Cerebellar cortex (tissue), 1 donor: ENCODE data around the gene SMARCD1.

ENCODE experiments used
- DNase-seq: peaks from one replicate; pipeline ENCODE4 v3.0.0-alpha.2; 2015; ENCODE audit warnings: low spot score

The SMARCD1 gene

DNA sequence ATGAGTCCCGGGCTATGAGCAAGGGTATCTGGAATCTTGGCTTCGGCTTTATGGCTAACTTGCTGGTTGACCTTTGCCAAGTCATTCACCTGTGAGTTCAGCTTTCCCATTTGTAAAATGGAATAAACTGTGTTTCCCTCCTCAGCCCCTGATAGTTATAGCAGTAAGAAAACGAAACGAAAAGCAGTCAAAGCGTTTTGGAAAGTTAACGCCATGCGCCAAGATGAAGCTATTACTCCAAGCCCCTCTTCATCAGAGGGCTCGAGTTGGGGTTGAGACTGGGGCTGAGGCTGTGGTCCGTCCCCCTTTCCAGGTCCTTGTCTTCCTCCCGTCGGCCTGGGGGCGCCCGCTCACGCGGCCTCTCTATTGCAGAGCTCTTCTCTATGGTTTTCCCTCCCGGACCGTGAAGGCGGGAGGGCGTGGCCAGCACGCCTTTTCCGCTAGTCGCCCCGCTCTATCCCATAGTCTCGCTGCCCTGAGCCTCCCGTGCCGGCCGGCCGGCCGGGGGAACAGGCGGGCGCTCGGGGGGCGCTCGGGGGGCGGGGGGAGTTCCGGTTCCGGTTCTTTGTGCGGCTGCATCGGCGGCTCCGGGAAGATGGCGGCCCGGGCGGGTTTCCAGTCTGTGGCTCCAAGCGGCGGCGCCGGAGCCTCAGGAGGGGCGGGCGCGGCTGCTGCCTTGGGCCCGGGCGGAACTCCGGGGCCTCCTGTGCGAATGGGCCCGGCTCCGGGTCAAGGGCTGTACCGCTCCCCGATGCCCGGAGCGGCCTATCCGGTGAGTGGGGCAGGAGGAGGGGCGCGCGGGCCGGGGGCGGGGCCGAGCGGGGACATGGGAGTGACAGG lies at the start of gene SMARCD1:
SMARCD1 (plus strand) TSS at position 568 of the 840 bp plus-strand sequence; CDS start at position 596, 28 bp downstream.
- DNase-seq, result peak; percentile 95

DNA sequence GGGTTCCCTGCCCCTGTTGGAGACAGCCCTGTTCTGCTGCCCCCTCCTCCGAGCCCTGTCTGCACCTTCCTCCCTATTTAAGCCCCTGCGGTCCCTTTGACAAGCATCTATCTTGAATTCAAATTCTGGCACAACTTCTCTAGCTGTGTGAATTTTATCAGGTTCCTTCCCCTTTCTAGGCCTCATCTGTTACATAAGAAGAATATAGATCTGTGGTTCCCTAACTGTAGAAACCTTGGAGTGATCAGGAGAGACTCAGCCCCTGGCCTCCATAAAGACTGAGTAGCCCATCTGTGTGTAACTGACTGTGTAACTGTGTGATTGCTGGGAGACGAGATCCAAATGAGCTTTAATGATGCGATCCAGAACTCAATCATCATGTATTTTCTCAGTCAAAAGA lies 46.8 kb upstream of the SMARCD1 start:
- DNase-seq, result no peak

DNA sequence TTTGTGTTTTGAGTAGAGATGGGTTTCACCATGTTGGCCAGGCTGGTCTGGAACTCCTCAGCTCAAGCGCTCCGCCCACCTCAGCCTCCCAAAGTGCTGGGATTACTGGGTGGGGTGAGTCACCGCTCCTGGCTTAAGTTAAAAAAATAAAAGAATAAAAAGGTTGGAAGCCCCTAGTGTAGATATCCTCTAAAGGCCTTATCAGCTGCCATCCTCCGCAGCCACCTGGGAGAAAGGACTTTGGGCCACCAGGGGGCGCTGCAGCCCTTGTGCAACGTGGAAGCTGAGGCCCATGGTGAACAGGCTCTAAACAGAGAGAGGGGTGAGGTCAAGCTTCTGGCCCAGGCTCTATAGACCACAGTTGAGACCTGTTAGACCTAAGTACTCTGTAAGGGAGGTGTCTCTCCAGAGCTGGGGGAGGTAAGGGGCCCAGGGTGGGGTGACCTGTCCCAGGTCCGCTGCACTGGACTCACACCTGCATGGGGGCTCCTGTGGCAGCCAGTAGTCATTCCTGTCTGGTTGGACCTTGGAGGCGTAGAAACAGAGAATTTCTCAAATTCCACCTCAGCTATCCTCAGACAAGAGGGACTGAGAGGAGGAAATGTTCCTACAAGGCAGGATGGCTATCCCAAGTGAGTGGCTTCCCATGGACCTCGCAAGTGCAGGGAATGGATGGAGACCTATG lies 45.8 kb upstream of the SMARCD1 start:
- peak; percentile 82 for DNase-seq

DNA sequence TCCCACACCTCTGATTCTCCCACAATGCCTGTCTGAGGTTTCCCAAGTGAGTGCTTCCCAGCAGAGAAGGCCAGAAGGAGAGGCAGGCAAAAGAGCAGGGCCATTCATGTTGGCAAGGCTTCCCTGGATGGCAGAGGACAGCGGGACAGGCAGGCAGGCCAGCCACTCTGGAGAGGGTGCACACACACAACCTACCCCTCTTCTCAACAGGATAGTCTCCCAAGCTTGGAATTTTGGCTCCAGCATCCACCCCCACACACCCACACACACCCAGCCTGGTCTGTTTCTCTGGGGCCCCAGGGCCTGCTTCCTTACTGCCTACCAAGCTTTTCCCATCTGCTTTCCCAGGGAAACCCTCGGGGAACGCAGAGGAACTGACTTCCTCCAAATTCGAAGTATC lies 44.5 kb upstream of the SMARCD1 start:
- no peak for DNase-seq

DNA sequence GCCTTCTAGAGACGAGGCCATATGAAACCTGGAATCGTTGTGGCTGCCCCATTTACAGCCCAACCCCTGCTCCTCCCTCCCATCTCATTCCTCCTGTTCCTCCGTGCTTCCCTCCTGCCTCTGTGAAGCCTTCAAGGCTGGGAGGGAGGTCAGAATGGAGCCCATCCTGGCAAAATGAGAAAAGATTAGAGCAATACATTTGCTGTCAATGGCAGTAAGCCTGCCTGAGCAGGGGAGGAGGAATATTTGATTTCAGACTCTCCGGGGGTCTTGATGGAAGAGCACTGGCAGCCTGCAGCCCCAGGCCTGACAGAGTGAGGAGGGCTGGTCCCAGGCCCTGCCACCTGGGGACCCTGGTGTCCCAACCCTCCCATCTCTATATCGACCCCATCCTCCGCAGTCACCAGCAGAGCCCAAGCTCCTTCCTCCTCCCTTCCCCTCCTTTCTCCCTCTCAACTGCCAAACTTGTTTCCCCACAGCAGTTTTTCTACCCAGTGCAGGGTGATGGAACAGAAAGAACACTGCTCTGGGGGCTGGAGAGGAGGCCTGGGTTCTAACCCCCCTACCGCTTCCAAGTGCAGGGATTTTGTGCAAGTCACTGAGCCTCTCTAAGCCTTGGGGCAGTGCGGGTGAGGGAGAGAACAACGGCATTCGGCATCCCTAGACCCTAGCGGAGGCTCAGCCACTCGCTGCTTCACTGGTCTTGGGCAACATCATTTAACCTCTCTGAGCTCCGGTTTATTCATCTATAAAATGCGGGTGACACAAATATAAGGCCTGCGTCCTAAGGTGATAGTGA lies 43.9 kb upstream of the SMARCD1 start:
- no peak for DNase-seq

DNA sequence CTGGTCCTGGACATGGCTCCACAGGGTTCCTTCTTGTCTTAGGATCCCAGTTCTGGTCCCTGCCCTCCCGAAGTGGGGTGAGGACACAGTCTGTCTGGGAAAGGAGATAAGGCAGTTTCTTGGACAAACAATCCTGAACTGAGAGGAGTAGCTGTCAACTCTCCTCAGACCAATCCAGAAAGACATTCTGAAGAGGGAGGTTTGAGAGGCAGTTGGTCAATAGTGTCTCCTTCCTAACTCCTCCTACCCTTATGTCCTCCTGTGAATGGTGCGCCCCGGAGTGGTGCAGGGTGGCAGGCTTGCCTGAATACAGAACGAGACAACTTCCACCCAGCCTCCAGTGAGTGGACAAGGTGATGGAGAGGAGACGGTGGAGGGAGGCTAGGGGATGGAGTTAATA lies 43.2 kb upstream of the SMARCD1 start:
- DNase-seq, result no peak

DNA sequence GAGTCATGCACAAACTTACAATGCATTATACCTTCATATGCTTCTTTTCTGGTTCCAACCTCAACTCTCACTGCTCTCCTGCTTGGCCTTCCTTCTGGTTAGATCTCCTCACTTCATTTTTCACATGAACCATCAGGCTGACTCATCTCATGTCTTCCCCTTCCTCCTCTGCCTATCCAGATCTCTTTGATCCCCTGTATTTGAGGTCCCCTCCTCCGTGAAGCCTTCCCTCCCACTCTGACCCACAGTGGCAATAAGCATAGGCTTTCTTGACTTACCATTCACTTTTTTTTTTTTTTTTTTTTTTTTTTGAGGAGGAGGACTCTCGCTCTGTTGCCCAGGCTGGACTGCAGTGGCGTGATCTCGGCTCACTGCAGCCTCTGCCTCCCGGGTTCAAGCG lies 42.4 kb upstream of the SMARCD1 start:
- no peak for DNase-seq

DNA sequence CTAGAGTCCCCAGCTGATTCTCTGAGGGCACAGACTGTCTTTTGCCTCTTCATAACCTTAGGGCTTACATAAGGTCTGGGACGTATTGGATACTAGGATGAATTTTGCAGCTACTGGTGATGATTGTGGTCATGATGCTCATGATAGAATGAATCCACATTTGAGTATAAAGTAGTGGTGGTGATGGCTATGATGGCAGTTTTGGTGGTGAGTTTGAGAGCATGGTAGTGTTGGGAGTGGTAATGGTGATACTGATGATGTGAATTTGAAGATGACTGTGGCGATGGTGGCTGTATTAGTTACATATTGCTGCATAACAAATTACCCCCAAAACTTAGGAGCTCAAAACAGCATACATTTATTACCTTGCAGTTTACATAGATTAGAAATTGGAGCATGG lies 41.8 kb upstream of the SMARCD1 start:
- no peak for DNase-seq

DNA sequence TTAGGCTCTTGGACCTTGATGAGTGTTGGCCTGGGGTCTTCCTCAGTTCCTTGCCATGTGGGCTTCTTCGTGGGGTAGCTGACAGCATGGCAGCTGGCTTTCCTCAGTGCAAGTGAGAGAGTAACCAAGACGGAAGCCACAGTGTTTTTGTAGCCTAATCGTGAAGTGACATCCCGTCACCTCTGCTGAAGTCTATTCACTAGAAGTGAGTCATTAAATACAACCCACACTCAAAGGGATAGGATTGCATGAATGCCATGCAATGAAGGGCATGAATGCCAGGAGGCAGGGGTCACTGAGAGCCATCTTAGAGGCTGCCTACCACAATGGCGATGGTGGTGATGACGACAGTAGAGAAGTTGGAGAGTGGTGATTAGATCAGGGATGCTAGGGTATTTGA lies 41.3 kb upstream of the SMARCD1 start:
- no peak for DNase-seq

DNA sequence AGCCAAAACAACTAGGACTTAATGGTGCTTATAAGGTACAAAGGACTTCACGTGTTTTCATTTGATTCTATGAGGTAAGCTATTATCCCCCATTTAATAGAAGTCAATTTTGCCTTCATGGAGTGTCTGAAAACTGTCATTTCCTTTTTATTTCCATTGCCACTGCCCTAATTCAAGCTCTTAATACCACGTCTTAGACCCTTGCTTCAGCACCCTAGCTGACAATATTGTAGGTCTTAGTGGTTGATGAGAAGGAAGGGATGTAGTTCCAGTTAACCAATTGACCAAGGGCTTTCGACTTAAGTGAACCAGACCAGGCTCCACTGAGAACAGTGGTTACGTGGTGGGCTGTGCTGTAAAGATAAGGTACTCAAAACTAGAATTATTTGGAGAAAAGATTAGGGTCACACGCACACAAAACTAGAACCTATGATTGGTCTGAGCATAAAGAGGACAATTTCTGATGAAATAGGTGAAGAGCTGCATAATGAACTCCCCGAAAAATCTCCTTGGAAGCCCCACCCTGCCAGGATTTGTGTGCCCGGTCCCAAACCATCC lies 37.4 kb upstream of the SMARCD1 start:
- no peak for DNase-seq

DNA sequence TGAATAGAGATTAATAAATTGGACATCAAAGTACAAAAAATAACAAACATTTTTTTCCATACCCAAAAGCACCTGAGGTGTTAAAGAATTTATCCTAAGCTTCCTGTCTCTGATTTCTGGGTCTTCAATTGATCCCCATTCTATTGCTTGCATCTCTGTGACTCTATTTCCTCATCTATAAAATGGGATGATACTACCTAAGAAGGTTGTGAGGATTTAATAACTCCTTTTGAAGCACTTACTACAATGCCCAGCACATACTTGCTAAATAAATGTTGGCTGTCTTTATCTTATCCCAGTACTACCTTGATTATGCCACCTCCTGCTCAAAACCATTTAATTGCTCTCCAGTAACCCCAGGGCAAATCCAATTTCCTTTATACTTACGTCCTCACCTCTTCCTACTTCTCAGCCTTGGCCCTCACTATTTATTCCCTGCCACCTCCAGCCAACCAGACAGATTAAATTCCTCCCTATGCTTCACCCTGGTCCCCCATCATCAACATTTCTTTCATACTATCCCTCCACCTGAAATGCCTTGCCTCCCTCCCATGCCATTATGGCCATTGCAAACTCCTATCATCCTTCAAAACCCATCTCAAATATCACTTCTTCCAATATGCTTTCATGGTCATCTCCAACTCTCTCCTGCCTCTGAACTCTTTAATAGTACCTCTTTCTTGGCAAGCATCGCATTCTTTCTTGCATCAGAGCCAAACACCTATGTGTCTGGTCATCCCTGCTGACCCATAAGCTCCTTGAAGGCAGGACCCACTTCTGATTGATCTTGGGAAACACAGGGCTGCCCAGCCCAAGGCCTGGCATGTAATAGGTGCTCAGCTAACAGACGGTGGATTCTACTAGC lies 35.7 kb upstream of the SMARCD1 start:
- DNase-seq, result no peak

DNA sequence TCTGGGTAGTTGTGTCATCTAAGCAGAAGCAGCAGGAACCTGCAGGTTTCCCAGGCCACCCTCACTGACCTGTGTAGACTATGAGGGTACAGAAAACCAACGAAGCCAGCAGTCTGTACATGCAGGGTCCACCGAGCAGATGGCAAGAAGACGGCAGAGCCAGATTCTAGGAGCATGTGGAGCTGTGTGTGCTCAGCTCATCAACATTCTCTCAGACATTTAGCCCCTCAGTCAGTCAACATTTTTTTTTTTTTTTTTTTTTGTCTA lies 35.1 kb upstream of the SMARCD1 start:
- DNase-seq, result no peak

DNA sequence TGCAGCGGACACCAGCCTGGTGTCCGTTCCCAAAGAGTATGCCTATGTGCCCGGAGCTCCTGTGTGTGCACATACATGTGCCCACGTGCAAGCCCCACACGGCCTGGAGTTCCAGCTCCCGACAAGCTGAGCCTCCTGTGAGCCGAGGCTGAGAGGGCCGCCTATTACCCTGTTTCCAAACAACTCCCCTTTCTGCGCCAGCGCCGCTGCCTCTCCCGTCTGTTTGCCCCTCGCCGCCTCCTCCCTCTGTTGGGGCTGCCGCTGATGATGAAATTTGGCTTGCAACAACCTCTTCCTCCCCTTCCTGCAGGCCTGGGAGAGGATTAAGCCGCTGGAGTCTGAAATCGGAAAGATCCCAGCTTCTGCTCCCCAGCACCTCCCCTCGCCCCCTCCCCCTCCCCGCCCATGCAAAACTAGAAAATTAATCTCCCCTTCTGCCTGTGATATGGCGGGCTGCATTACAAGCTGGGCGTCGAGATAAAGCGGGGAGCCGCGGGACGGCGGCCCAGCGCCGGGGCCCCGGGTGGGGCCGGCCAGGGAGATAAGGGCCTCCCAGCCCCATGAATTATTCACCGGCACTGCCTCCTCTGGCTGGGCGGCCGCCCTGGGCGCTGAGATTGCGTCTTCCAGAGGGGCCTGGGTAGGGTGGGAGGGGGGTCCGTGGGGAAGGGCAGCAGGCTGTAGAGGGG lies 34.6 kb upstream of the SMARCD1 start:
- DNase-seq, result no peak

DNA sequence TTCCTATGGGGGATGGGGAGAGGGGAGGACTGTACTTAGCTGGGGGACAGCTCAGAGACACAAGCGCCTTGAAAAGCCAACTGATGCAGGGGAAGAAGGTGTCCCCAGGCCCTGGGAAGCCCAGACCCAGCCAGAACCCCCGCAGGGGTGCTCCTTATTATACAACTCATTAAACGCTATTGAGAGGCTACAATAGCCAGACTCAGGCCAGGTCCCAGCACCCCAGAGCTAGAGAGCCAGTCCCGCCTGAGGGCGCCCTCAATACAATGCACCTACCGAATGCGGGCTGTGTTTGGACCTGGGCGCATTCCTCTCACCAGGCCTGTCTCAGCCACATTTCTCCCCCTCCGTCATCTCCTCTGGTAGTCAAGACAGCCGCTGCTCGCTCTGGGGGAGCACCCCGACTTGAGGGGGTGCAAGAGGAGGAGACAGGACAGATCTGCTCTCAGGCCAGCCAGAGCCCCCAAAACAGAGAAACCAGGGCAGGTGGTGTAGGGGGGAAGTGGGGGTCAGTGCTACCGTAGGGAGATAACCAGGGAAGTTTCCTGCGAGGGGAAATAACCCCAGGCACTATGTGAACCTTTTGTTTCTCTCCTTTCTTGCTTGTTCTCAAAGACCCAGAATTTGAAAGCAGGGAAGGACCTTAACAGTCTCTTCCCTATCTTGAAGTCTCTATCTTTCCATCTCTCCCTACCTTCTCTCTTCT lies 33.9 kb upstream of the SMARCD1 start:
- DNase-seq, result no peak

DNA sequence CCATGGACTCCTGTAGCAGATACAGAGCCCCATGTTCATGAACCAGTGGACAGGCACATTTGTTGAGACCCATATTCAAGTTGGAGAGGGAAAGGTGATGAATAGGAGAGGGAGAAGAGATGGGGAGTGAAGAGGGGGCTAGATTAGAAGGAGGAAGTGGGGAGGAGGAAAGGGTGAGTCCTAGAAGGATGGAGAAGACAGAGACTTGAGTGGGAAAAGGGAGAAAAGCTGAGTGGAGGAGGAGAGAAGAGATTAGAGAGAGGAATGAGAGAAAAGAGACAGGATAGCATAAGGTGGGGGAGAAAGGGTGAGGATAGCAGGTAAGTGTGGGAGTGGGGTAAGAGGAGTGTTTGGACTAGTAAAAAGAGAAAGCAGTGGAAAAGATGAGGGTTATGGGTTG lies 32.6 kb upstream of the SMARCD1 start:
- no peak for DNase-seq

DNA sequence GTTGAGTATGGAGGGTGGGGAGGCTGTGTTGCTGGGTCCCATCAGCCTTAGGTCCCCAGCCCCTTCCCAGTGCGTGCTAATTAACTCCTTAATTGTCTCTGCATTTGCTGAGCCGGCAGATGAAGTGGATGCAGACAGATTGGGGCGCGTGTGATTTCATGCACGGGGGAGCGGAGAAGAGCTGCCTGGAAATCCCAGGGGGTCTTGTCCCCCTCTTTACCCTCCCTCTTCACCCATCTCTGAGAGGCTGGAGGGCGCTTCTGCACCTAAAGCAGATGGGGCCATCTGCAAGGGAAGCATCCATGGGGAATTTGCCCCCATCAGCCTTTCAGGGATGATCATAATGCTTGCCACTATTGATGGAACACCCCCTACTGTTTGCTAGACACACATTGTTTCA lies 32.2 kb upstream of the SMARCD1 start:
- no peak for DNase-seq

DNA sequence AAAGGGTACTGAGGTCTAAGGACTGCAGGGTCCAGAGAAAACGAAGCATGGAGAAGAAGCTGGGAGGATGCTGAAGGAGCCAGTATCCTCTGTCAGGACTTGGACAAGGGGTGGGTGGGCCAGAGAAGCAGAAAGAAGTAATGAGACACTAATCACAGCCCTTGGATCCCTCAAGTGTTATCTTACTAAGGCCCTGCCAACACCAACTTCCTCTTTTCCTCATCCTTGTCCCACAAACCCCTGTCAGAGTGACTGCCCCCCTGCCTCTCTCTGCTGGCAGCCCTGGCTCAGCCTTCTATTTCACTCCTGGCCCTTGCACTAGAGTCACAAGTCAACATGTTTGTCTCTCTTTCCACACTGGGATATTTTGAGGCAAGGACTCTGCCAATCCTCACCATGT lies 31.6 kb upstream of the SMARCD1 start:
- DNase-seq, result no peak

DNA sequence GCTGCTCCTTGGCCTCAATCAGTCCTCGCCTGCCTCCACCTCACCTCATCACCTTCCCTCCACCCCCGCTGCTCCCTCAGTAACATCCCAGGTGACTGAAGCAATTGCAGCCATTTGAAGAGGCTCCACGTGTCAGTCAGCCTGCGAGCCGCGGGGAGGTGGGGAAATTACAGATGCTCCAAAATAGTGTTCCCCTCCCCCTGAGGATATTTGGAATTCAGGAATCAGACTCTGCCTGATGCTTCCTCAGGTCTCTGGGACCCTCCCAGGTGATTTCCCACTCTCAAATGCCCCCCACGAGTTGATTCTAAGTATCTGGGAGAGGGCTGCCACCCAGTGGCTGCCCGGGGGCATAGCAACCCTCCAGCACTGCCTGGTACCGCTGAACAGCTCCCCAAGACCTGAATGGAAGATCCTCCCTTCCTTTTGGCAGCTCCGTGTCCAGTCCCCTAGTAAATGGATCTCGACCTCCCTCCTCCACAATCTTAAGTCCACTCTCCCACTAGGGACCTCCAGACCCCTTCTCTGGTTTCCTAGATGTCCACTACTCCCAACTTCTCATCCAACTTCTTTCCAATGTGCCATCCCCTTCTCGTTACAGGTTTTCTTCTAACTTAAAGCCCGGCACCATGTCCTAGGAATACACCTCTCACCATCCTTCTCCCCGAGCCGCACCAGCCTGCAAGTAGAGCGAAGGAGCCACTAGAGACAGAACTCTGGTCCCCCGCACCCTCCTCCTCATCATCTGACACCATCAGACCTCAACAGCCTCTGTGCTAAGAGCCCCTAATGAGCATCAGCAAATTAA lies 29.1 kb upstream of the SMARCD1 start:
- peak; percentile 79 for DNase-seq

DNA sequence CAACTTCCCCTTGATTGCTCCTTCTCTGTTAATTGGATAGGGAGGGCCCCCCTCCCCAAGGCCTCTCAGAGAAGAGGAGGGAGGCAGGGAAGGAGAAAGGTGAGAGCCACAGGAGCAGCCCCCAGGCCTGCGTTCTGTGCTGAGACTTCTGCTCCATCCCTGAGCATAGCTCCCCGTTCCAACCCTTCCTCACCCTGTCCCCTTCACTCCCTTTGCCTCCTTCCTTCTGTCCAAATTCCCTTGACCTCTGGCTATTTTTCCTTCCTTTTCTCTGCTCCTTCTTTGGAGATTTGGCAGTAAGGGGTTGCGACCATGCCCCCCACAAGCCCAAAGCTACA lies 28.5 kb upstream of the SMARCD1 start:
- peak; percentile 26 for DNase-seq
